HepG2 (cell line): ENCODE measurements around the gene GNPAT. TPM values are rescaled to one million over a fixed set of nuclear protein-coding genes. Genes with fewer than 3 reads are reported as not detected.
A peak's percentile ranks its signal among the peaks of the same experiment; 100 is the strongest.

ENCODE experiments used
- ATM ChIP-seq: fragments of 450-650 bp; IDR thresholded peaks from 2 replicates; pipeline ENCODE4 v1.7.1; 2017; ENCODE audit warnings: mild to moderate bottlenecking, borderline replicate concordance
- BCLAF1 ChIP-seq: fragments of 450-650 bp; IDR thresholded peaks from 2 replicates; pipeline ENCODE4 v1.6.1; 2017; ENCODE audit warnings: mild to moderate bottlenecking
- EP300 ChIP-seq, 3 experiments: sonication (generic) in 1 of 3; formaldehyde crosslinking in 1 of 3; IDR thresholded peaks; 2 replicates each; pipeline versions ENCODE4 v1.5.1 to v1.6.1; 2011 to 2020; ENCODE audit warnings: low read depth in 2 of 3, low read length in 2 of 3, borderline replicate concordance in 1 of 3, improper control_type of control experiment in 1 of 3, mild to moderate bottlenecking in 1 of 3, missing genetic modification reagents in 1 of 3, moderate library complexity in 1 of 3
- HDAC2 ChIP-seq: sonication (generic); formaldehyde crosslinking; IDR thresholded peaks from 2 replicates; pipeline ENCODE4 v1.4.0; 2020; ENCODE audit warnings: missing genetic modification reagents
- HNF4G ChIP-seq, 2 experiments: sonication (generic) in 1 of 2; formaldehyde crosslinking in 1 of 2; IDR thresholded peaks; 2 replicates each; pipeline versions ENCODE4 v1.4.0 to v1.6.1; 2011 to 2020; ENCODE audit warnings: borderline replicate concordance in 2 of 2, low read depth in 2 of 2, mild to moderate bottlenecking in 2 of 2, low read length in 1 of 2, missing genetic modification reagents in 1 of 2, moderate library complexity in 1 of 2
- MAZ ChIP-seq, 2 experiments: sonication (generic) in 1 of 2; formaldehyde crosslinking in 1 of 2; IDR thresholded peaks; 2 replicates each; pipeline versions ENCODE4 v1.5.0 to v1.6.1; 2012 to 2020; ENCODE audit warnings: low read depth in 2 of 2, mild to moderate bottlenecking in 2 of 2, borderline replicate concordance in 1 of 2, improper control_type of control experiment in 1 of 2, low read length in 1 of 2, missing genetic modification reagents in 1 of 2, moderate library complexity in 1 of 2
- NCOA2 ChIP-seq: sonication (generic); formaldehyde crosslinking; IDR thresholded peaks from 2 replicates; pipeline ENCODE4 v1.8.0; 2022; ENCODE audit warnings: inconsistent platforms
- NFIB ChIP-seq: sonication (generic); formaldehyde crosslinking; IDR thresholded peaks from 2 replicates; pipeline ENCODE4 v1.9.0; 2021; ENCODE audit warnings: missing genetic modification reagents, mild to moderate bottlenecking, borderline replicate concordance
- NRL ChIP-seq: sonication (generic); formaldehyde crosslinking; IDR thresholded peaks from 2 replicates; pipeline ENCODE4 v1.5.0; 2020; ENCODE audit warnings: missing genetic modification reagents, mild to moderate bottlenecking, moderate library complexity, borderline replicate concordance
- SMARCC2 ChIP-seq: fragments of 450-650 bp; IDR thresholded peaks from 2 replicates; pipeline ENCODE4 v1.6.1; 2017; ENCODE audit warnings: antibody characterized with exemption, mild to moderate bottlenecking
- SMYD3 ChIP-seq: sonication (generic); formaldehyde crosslinking; IDR thresholded peaks from 2 replicates; pipeline ENCODE4 v1.8.1; 2023; ENCODE audit warnings: mild to moderate bottlenecking, missing genetic modification reagents
- USF2 ChIP-seq, 2 experiments: sonication (generic) in 1 of 2; formaldehyde crosslinking in 1 of 2; IDR thresholded peaks; 2 replicates each; pipeline versions ENCODE4 v1.5.1 to v1.6.1; 2011 to 2020; ENCODE audit warnings: borderline replicate concordance in 1 of 2, low read depth in 1 of 2, low read length in 1 of 2, mild to moderate bottlenecking in 1 of 2, missing genetic modification reagents in 1 of 2, moderate library complexity in 1 of 2
- WIZ ChIP-seq: sonication (generic); formaldehyde crosslinking; IDR thresholded peaks from 2 replicates; pipeline ENCODE4 v1.5.1; 2020; ENCODE audit warnings: mild to moderate bottlenecking, missing genetic modification reagents
- ZFP91 ChIP-seq: sonication (generic); formaldehyde crosslinking; IDR thresholded peaks from 2 replicates; pipeline ENCODE4 v1.9.0; 2022; ENCODE audit warnings: missing genetic modification reagents, mild to moderate bottlenecking, borderline replicate concordance
- ZNF558 ChIP-seq: sonication (generic); formaldehyde crosslinking; IDR thresholded peaks from 2 replicates; pipeline ENCODE4 v1.9.0; 2022; ENCODE audit warnings: mild to moderate bottlenecking, missing genetic modification reagents, borderline replicate concordance
- ZNF770 ChIP-seq: sonication (generic); formaldehyde crosslinking; IDR thresholded peaks from 2 replicates; pipeline ENCODE4 v1.5.0; 2020; ENCODE audit warnings: mild to moderate bottlenecking, missing genetic modification reagents
- ZNF788 ChIP-seq: sonication (generic); formaldehyde crosslinking; IDR thresholded peaks from 2 replicates; pipeline ENCODE4 v1.5.0; 2020; ENCODE audit warnings: mild to moderate bottlenecking, missing genetic modification reagents, borderline replicate concordance
- ZSCAN29 ChIP-seq: sonication (generic); formaldehyde crosslinking; conservative IDR thresholded peaks from 2 replicates; pipeline ENCODE4 v1.4.0; 2020; ENCODE audit warnings: mild to moderate bottlenecking, missing genetic modification reagents
- polyA plus RNA-seq, 8 experiments: library from polyadenylated mRNA; depleted of rRNA in 3 of 8; stranded (reverse) in 7 of 8; unstranded in 1 of 8; fragments of >200 nt; fragmentation: Illumina TruSeq in 4 of 8; extraction: Trizol in 4 of 8; gene quantifications; 2 replicates each; pipeline versions ENCODE4 v1.2.1 to v1.2.3, GENCODE V29; 2011 to 2016; ENCODE audit warnings: low read depth in 4 of 8, missing spikeins in 1 of 8, mixed read lengths in 1 of 8; ENCODE audit not compliant: insufficient read depth in 1 of 8
- total RNA-seq, 5 experiments: library from RNA; depleted of rRNA; stranded (reverse); fragments of >200 nt; fragmentation: Illumina TruSeq; extraction: Trizol; gene quantifications; 2 replicates each; pipeline ENCODE4 v1.2.3, GENCODE V29; 2016; ENCODE audit warnings: low read depth in 1 of 5

Gene GNPAT
- total and polyA plus RNA-seq, 2 of the 13 experiments (the other 11 are each of a cell fraction or from before 2014, with no cell fraction given), result 58.3 to 114 TPM

GRCh38 chr1:231236208-231236591 lies 4.8 kb upstream of the GNPAT start (continued):
- no peak for TF ChIP-seq ZNF770
- no peak for TF ChIP-seq ZNF558
- peak; percentile 70 for TF ChIP-seq NCOA2 (CRISPR knock-in tag)
- no peak for TF ChIP-seq SMYD3 (CRISPR knock-in tag)
- TF ChIP-seq ZFP91 (CRISPR knock-in tag), result no peak
- TF ChIP-seq HDAC2 (CRISPR knock-in tag), result no peak; the same call in 1 of the 2 replicates
- TF ChIP-seq ATM, result no peak
- TF ChIP-seq ZNF788 (CRISPR knock-in tag), result no peak
- no peak for TF ChIP-seq BCLAF1
- TF ChIP-seq NFIB (CRISPR knock-in tag), result no peak
- no peak for TF ChIP-seq WIZ (CRISPR knock-in tag)
- no peak for TF ChIP-seq ZSCAN29 (CRISPR knock-in tag)
- peak in 1 of 2 experiments; percentile 85; a peak in 2 of 4 replicates for TF ChIP-seq EP300 (IDR thresholded peaks at IDR 0.05; ENCODE audit: low read depth in 2 of 2, low read length in 2 of 2)
- TF ChIP-seq EP300 (CRISPR knock-in tag; IDR thresholded peaks at IDR 0.05; ENCODE audit: borderline replicate concordance), result peak; percentile 77
- no peak for TF ChIP-seq SMARCC2
- TF ChIP-seq HNF4G (IDR thresholded peaks at IDR 0.05; ENCODE audit: borderline replicate concordance, low read depth, low read length), result no peak
- TF ChIP-seq HNF4G (CRISPR knock-in tag; IDR thresholded peaks at IDR 0.05; ENCODE audit: borderline replicate concordance, low read depth), result no peak
- TF ChIP-seq MAZ (IDR thresholded peaks at IDR 0.05; ENCODE audit: borderline replicate concordance, low read depth, low read length), result no peak
- no peak for TF ChIP-seq MAZ (CRISPR knock-in tag; IDR thresholded peaks at IDR 0.05; ENCODE audit: low read depth)
- TF ChIP-seq NRL (CRISPR knock-in tag), result no peak
- TF ChIP-seq USF2 (IDR thresholded peaks at IDR 0.05; ENCODE audit: low read depth, low read length), result no peak
- no peak for TF ChIP-seq USF2 (CRISPR knock-in tag; IDR thresholded peaks at IDR 0.05; ENCODE audit: borderline replicate concordance)
